GM12864 (cell line): Measurements from ENCODE around the gene SH3GLB1.

Experiments
- DNase-seq: peaks from one replicate; pipeline ENCODE4 v3.0.0-alpha.2; 2011; ENCODE audit warnings: low read depth
- H3K4me3 ChIP-seq: 2 replicates; pipeline ENCODE4 v1.5.1; 2011; ENCODE audit warnings: mild to moderate bottlenecking, low read depth, low read length, control low read depth
- CTCF ChIP-seq: IDR thresholded peaks from 2 replicates; pipeline ENCODE4 v1.5.1; 2011; ENCODE audit warnings: low read depth, mild to moderate bottlenecking, moderate library complexity, low read length, control low read depth, inconsistent platforms; ENCODE audit errors: missing control alignments

SH3GLB1 gene

DNA sequence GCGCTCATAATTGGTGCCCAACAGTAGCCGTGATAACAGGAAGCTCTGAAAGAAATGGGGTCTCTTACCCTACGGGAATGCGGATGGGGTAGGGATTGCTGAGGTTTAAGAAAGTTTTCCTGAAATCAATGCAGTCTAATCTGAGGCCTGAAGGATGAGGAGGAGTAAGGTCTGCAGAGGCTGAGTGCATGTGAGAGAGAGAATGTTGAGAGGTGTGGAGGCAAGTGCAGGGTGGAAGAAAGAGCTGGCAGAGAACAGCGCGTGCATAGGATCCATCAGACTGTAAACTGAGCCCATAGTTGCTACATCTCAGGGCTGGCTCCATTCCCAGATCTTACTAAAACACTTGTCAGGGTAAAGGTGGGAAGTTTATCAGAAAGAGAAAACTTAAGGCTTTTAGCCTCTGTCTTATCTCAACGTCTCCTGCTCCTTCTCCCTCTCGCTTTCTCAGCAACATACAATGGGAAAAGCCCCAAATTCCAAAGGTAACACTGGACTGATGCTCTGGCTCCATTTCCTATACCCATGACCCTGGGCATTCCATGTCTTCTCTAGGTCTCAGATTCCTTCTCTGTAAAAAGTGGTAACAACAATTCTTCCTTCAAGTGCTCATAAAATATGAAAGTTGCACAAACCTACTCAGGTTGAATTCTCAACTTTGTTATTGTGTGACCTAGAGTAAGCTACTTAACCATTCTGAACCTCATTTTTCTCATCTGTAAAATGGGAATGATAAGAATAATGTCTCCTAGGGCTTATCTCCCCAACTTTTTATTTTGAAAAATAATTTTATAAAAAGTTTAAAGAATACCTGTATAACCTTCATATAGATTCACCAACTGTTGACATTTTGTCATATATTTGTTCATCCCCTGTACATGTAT is 75.2 kb downstream of the SH3GLB1 start:
- no peak overlapping the region for H3K4me3 ChIP-seq
- TF ChIP-seq CTCF: no peak
- no peak for DNase-seq

DNA sequence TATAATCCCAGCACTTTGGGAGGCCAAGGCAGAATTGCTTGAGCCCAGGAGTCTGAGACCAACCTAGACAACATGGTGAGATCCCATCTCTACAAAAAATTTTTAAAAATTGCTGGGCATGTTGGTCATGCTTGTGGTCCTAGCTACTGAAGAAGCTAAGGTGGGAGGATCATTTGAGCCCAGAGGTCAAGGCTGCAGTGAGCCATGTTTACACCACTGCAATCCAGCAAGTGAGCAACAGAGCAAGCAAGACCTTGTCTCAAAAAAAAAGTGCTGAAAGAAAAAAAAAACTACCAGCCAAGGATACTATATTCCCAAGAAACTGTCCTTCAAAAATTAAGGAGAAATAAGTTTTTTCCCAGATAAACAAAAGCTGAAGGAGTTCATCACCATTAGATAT is 78.1 kb downstream of the SH3GLB1 start:
- H3K4me3 ChIP-seq: no peak overlapping the region
- TF ChIP-seq CTCF: no peak
- DNase-seq: no peak

DNA sequence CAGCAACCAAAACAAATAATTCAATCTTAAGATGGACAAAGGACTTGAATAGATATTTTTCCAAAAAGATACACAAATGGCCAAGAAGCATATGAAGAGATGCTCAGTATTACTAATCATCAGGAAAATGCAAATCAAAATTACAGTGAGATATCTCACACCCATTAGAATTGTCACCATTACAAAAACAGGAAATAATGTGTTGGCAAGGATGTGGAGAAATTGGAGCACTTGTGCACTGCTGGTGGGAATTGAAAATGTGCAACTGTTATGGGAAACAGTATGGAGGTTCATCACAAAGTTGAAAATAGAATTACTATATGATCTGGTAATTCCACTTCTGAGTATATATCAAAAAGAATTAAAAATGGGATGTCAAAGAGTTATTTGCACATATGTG is 83.2 kb downstream of the SH3GLB1 start:
- no peak for DNase-seq
- no peak overlapping the region for H3K4me3 ChIP-seq
- TF ChIP-seq CTCF: no peak

- H3K4me3 ChIP-seq: no peak overlapping the region
- TF ChIP-seq CTCF: no peak
- no peak for DNase-seq
Measured at GRCh38 chr1:86788300-86789206, 84.2 kb downstream of the SH3GLB1 start.

DNA sequence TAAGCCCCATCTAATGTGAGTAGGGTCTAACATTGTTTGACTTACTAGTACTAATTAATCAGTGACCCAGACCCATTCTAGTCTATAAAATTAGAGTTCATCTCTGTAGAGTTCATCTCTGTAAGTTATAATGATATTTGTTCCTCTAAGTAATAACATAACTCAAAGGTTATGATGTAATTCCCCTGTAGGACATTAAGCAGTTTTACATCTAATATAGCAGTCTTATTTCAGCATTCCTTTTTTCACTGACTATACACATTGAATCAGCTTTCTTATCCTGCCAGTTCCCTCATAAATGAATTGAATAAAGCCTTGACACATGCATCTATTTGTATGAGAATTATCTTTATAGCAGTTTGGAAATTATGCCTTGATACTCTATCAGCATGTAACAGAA is 90.9 kb downstream of the SH3GLB1 start:
- no peak for TF ChIP-seq CTCF
- DNase-seq: no peak

More for the DNA sequence above, 90.9 kb downstream of the SH3GLB1 start:
- no peak overlapping the region for H3K4me3 ChIP-seq
